Dermis microvascular lymphatic vessel endothelial cell (primary cell): Measurements from ENCODE around the gene ITIH2. TPM values are rescaled to one million over a fixed set of nuclear protein-coding genes. Genes with fewer than 3 reads are reported as not detected.
"Not testable (repeated sequence)": the region's sequence is repeated elsewhere in the genome, so short reads cannot be mapped to it uniquely, and the experiment has no call there.

Source experiments
- DNase-seq, 2 donors: peaks; one replicate each; pipeline versions ENCODE4 v3.0.0 to v3.0.0-alpha.2; 2010; ENCODE audit warnings: low read depth in 2 of 2
- total RNA-seq: library from RNA; depleted of rRNA; stranded (reverse); fragments of >200 nt; gene quantifications from 2 replicates; pipeline ENCODE4 v1.2.1, GENCODE V29; 2014

Gene ITIH2
- total RNA-seq, 1 donor from 2014 or later = not detected

GRCh38 chr10:7744307-7744706 is 41.2 kb downstream of the ITIH2 start:
- no peak for DNase-seq

- DNase-seq = not testable (repeated sequence)
Measured at GRCh38 chr10:7748637-7749036, 45.5 kb downstream of the ITIH2 start.

- DNase-seq = no peak
Measured at GRCh38 chr10:7750222-7750621, 47.1 kb downstream of the ITIH2 start.

- no peak for DNase-seq
Measured at GRCh38 chr10:7752251-7752650, 49.1 kb downstream of the ITIH2 start.

- no peak for DNase-seq
Measured at GRCh38 chr10:7755103-7755502, 52.0 kb downstream of the ITIH2 start.

GRCh38 chr10:7756360-7756992 is 53.4 kb downstream of the ITIH2 start:
- peak; percentile 30 to 57 for DNase-seq

- no peak for DNase-seq
Measured at GRCh38 chr10:7763929-7764328, 60.8 kb downstream of the ITIH2 start.

GRCh38 chr10:7766241-7766640 is 63.1 kb downstream of the ITIH2 start:
- DNase-seq = no peak

GRCh38 chr10:7767209-7767608 is 64.1 kb downstream of the ITIH2 start:
- no peak for DNase-seq

- no peak for DNase-seq
Measured at GRCh38 chr10:7768417-7768816, 65.3 kb downstream of the ITIH2 start.

- DNase-seq = peak; percentile 43 to 72
Measured at GRCh38 chr10:7773845-7774801, 71.0 kb downstream of the ITIH2 start.

GRCh38 chr10:7776777-7777176 is 73.7 kb downstream of the ITIH2 start:
- no peak for DNase-seq

- DNase-seq = not testable (repeated sequence)
Measured at GRCh38 chr10:7782194-7782593, 79.1 kb downstream of the ITIH2 start.

GRCh38 chr10:7786430-7786829 is 83.3 kb downstream of the ITIH2 start:
- DNase-seq = no peak

- peak in 1 of 2 donors; percentile 15 for DNase-seq
Measured at GRCh38 chr10:7787150-7787856, 84.2 kb downstream of the ITIH2 start.

GRCh38 chr10:7787857-7788638 is 84.9 kb downstream of the ITIH2 start, which contains the start of the genes ATP5F1C and KIN:
Gene ATP5F1C (plus strand): TSS chr10:7788177. CDS start chr10:7788208, 31 bp downstream.
Gene KIN (minus strand): TSS chr10:7787993. CDS start chr10:7787933, 60 bp downstream.
- peak; percentile 93 to 98 for DNase-seq

GRCh38 chr10:7788639-7789286 is 85.6 kb downstream of the ITIH2 start:
- peak in 1 of 2 donors; percentile 29 for DNase-seq

GRCh38 chr10:7789390-7789789 is 86.3 kb downstream of the ITIH2 start:
- DNase-seq = peak in 1 of 2 donors; percentile 5

- no peak for DNase-seq
Measured at GRCh38 chr10:7792541-7792940, 89.4 kb downstream of the ITIH2 start.

- DNase-seq = no peak
Measured at GRCh38 chr10:7794251-7795026, 91.3 kb downstream of the ITIH2 start.
